ENCODE measurements around the gene FARS2.

The FARS2 gene

GRCh38 chr6:5814901-5815300 is 553.6 kb downstream of the FARS2 start:
- TF ChIP-seq CTCF (IDR thresholded peaks at IDR 0.05; ENCODE audit: low read length, missing control alignments), result no peak
- H3K4me3 ChIP-seq (replicated peaks; ENCODE audit: low read depth, low read length), result no peak overlapping the region
- no peak for DNase-seq (ENCODE audit: low read depth)

- H3K4me3 ChIP-seq (replicated peaks; ENCODE audit: low read depth, low read length), result no peak overlapping the region
- no peak for DNase-seq (ENCODE audit: low read depth)
- no peak for TF ChIP-seq CTCF (IDR thresholded peaks at IDR 0.05; ENCODE audit: low read length, missing control alignments)
These were observed 556.6 kb downstream of the FARS2 start for GRCh38 chr6:5817869-5818268.

- TF ChIP-seq CTCF (IDR thresholded peaks at IDR 0.05; ENCODE audit: low read length, missing control alignments), result no peak
- no peak for DNase-seq (ENCODE audit: low read depth)
- H3K4me3 ChIP-seq (replicated peaks; ENCODE audit: low read depth, low read length), result no peak overlapping the region
These were observed 557.6 kb downstream of the FARS2 start for GRCh38 chr6:5818959-5819358.

Data from fibroblast of pulmonary artery (primary cell).